SH-SY5Y (cell line): ENCODE measurements around the gene ELMOD3.

ENCODE experiments used
- GATA2 ChIP-seq: IDR thresholded peaks from 2 replicates; pipeline ENCODE4 v1.6.1; 2011; ENCODE audit warnings: mild to moderate bottlenecking, low read depth, low read length
- GATA3 ChIP-seq: IDR thresholded peaks from 2 replicates; pipeline ENCODE4 v1.6.1; 2011; ENCODE audit warnings: low read depth, mild to moderate bottlenecking, low read length, moderate library complexity

- TF ChIP-seq GATA2 (no peak), GATA3 (no peak)
Measured at GRCh38 chr2:85376291-85377065, 21.9 kb downstream of the ELMOD3 start.
